ENCODE measurements around the gene GRIK2. TPM values are rescaled to one million over a fixed set of nuclear protein-coding genes. Genes with fewer than 3 reads are reported as not detected.

GRIK2 gene
- total and polyA plus RNA-seq, 2 donors (not counting 3 experiments of a cell fraction or from before 2014, with no cell fraction given) = not detected

DNA sequence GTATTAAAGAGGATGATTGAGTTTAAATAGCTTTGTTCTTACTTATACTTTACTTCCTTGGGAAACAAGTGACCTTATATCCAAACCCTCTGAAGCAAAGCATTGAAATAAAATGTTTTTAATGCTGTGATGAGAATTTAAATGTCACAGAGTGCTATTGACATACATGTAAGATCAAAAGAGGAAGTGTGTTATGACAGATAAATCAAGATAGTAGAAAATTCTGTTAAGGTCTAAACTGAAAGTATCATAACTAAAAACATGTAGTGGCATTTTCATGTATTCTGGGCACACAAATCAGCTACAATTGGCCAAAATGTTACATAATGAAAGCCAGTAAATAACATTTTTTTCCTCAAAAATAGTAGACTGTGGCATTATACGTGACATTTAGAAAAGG is 318.0 kb downstream of the GRIK2 start:
- no TSS peak for BruUV-seq (replicated peaks)
- intact Hi-C loops (cut with micrococcal nuclease) (no loop called here), dilution Hi-C loops (cut with MboI; ENCODE audit: extremely low pct_ligation_motif_present, low sequenced_read_pairs) (no loop called here)
- H3K4me1 ChIP-seq (ENCODE audit: control insufficient read depth, extremely low read depth, insufficient read depth, low read length) = no peaks in the 10 kb centered on the region
- H3K27ac ChIP-seq (ENCODE audit: insufficient read depth, low read depth, low read length) = no peak overlapping the region
- no peaks in the 10 kb centered on the region for H3K79me2 ChIP-seq (ENCODE audit: control insufficient read depth, insufficient read depth, low read length)
- H2AFZ ChIP-seq (ENCODE audit: low read depth, low read length) = no peak overlapping the region
- no peak overlapping the region for H3K9ac ChIP-seq (replicated peaks; ENCODE audit: extremely low read depth, insufficient read depth, low read length)
- H3K27me3 ChIP-seq (ENCODE audit: control insufficient read depth in 2 of 2, insufficient read depth in 2 of 2, low read length in 2 of 2) = no peaks in the 10 kb centered on the region
- no peak overlapping the region for H3K4me2 ChIP-seq (ENCODE audit: insufficient read depth, low read length)
- H3K9me3 ChIP-seq (replicated peaks; ENCODE audit: control insufficient read depth, insufficient read depth, low read length) = no peaks in the 10 kb centered on the region
- no peak for FAIRE-seq
- TF ChIP-seq JUN (IDR thresholded peaks at IDR 0.05; ENCODE audit: borderline replicate concordance, insufficient read depth, insufficient read length, low read depth) = no peak
- no peak for TF ChIP-seq MYC (IDR thresholded peaks at IDR 0.05; ENCODE audit: low read depth, low read length)
- TF ChIP-seq, protein P1, sequence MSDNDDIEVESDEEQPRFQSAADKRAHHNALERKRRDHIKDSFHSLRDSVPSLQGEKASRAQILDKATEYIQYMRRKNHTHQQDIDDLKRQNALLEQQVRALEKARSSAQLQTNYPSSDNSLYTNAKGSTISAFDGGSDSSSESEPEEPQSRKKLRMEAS (IDR thresholded peaks at IDR 0.05; ENCODE audit: insufficient read depth, insufficient read length) = no peak
- no peak for TF ChIP-seq GATA2 (IDR thresholded peaks at IDR 0.05; ENCODE audit: insufficient read depth, insufficient read length, low read depth, low read length)
- TF ChIP-seq POLR2AphosphoS5 (IDR thresholded peaks at IDR 0.05; ENCODE audit: insufficient read depth, low read depth, low read length) = no peak
- TF ChIP-seq, protein P2, sequence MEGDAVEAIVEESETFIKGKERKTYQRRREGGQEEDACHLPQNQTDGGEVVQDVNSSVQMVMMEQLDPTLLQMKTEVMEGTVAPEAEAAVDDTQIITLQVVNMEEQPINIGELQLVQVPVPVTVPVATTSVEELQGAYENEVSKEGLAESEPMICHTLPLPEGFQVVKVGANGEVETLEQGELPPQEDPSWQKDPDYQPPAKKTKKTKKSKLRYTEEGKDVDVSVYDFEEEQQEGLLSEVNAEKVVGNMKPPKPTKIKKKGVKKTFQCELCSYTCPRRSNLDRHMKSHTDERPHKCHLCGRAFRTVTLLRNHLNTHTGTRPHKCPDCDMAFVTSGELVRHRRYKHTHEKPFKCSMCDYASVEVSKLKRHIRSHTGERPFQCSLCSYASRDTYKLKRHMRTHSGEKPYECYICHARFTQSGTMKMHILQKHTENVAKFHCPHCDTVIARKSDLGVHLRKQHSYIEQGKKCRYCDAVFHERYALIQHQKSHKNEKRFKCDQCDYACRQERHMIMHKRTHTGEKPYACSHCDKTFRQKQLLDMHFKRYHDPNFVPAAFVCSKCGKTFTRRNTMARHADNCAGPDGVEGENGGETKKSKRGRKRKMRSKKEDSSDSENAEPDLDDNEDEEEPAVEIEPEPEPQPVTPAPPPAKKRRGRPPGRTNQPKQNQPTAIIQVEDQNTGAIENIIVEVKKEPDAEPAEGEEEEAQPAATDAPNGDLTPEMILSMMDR (IDR thresholded peaks at IDR 0.05; ENCODE audit: extremely low read depth in 1 of 2, insufficient read depth in 1 of 2, low read depth in 1 of 2, low read length in 2 of 2) = no peak
- TF ChIP-seq EZH2 (IDR thresholded peaks at IDR 0.05; ENCODE audit: borderline replicate concordance, low read depth, low read length, severe bottlenecking) = no peak
- no peak for TF ChIP-seq POLR2A (IDR thresholded peaks at IDR 0.05; ENCODE audit: low read depth, low read length)
- TF ChIP-seq FOS (IDR thresholded peaks at IDR 0.05; ENCODE audit: borderline replicate concordance, insufficient read depth, low read length) = no peak
- H4K20me1 ChIP-seq (replicated peaks; ENCODE audit: control insufficient read depth, extremely low read depth, insufficient read depth, low read length) = no peaks in the 10 kb centered on the region
- ChIA-PET CTCF (interaction anchor here (1.6 kb wide), 1 partner anchor 22 kb away, joined by 4 read pairs; no protein-coding TSS in a partner anchor), POLR2A (no interaction called here)
- DNase-seq (ENCODE audit: low read depth, low spot score) = no peak
- no peak overlapping the region for H3K4me3 ChIP-seq (replicated peaks in 1 of 3; ENCODE audit: insufficient read depth in 1 of 3, low read depth in 1 of 3, low read length in 3 of 3)
- H3K9me1 ChIP-seq (replicated peaks; ENCODE audit: control insufficient read depth, extremely low read depth, insufficient read depth, low read length) = no peaks in the 10 kb centered on the region
- no peaks in the 10 kb centered on the region for H3K36me3 ChIP-seq (ENCODE audit: control insufficient read depth in 2 of 2, extremely low read depth in 1 of 2, insufficient read depth in 2 of 2, low read length in 2 of 2)

All from endothelial cell of umbilical vein (primary cell).